Renal pelvis (tissue), 4 donors: ENCODE results near the gene RCBTB2. TPM values are rescaled to one million over a fixed set of nuclear protein-coding genes. Genes with fewer than 3 reads are reported as not detected.

Experiments
- DNase-seq: peaks from one replicate; pipeline ENCODE4 v3.0.0-alpha.2; 2013
- polyA plus RNA-seq, 3 donors: library from polyadenylated mRNA; unstranded; fragments of 120-200 nt; gene quantifications; one replicate each; pipeline ENCODE4 v1.2.1, GENCODE V29; 2013; ENCODE audit not compliant: insufficient read length in 3 of 3

The RCBTB2 gene
- polyA plus RNA-seq, 3 donors, result 50.3 to 58.7 (median 58.3) TPM

DNA sequence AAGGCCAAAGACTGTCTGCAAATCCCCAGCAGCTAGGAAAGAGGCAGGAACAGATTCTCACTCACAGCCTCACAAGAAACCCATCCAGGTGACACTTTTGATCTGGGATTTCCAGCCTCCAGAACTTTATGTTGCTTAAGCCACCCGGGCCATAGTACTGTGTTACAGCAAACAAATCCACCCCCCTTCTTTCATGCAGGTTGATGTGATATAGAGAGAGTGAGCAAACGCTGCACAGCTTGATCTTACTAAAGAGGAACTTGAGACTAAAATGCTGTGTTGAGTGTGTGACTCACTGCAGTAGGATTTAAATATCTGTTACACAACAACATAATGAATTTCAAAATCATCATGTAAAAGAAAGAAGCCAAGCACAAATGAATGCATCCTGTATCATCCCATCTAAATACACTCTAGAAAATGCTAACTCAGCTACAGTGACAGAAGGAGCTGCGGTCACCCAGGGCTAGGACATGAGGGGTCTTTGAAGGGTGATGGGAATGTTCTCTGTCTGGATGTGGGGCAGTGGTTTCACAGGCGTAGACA is 32.2 kb downstream of the RCBTB2 start:
- DNase-seq, result no peak

DNA sequence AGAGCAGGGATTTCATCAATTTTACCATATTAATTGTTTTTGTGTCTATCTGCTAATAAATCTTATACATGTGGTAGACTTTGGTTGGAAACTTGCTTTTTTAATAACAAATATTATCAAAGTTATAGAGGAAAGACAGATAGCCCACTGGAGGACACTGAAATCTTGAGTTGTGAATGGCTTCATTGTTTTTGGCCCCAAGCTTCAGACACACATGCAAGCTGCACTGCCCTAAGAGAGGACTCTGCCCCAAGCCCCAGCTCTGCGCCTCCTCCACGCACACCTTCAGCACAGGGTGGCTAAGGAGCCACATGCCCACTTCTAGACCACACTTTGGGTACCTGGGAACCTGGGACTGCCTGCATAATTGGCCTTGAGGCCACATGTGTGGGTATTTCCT is 35.2 kb downstream of the RCBTB2 start:
- no peak for DNase-seq

- DNase-seq, result no peak
Measured at GRCh38 chr13:48496271-48497161, 36.4 kb downstream of the RCBTB2 start.

GRCh38 chr13:48494874-48495273 is 38.0 kb downstream of the RCBTB2 start:
- DNase-seq, result no peak

- no peak for DNase-seq
Measured at GRCh38 chr13:48493851-48494250, 39.0 kb downstream of the RCBTB2 start.

DNA sequence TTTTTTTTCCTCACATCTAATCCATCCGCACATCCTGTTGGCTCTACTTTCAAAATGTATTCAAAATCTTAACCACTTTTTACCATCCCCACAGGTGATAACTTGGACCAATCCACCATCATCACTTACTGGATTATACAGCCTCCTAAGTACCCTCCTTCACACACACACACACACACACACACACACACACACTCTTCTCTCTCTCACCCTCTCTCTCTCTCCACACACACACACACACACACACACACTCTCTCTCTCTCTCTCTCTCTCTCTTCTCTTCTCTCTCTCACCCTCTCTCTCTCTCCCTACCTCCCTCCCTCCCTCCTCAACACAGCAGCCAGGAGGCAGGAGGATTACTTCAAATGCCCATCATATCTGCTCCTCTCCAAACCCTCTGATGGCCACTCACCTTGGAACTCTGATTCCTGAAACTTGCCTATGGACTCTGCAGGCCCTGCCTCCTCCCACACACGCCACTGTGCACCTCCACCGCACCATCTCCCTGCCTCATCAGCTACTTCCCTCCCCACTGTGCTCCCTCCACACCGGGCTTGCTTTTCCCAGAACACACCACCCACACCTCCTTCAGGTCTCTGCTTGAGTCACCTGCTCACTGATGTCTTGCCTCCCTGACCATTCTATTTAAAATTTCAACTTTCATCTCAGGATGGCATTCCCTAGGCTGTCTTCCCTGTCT is 39.7 kb downstream of the RCBTB2 start:
- no peak for DNase-seq

GRCh38 chr13:48492470-48493065 is 40.3 kb downstream of the RCBTB2 start:
- DNase-seq, result peak; percentile 22

GRCh38 chr13:48492096-48492440 is 40.8 kb downstream of the RCBTB2 start:
- DNase-seq, result no peak

GRCh38 chr13:48491423-48492095 is 41.3 kb downstream of the RCBTB2 start:
- DNase-seq, result no peak

DNA sequence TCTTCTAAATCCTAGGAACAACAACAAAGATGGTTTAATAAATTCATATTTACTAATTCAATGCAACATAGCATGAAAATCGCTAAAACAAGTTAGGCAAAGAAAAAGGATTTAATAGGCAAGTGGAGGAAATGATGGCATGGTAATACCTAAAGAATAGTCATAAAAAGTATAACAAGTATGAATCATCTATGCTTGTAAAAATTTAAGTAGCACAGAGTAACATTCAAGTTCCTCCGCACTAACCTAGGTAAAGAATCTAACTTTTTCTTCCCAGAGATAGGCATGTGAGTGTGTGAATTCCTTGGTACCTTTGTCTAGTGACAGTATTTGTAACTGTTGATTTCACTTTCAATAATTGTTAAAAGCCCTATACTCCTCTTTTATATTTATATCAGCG is 42.6 kb downstream of the RCBTB2 start:
- no peak for DNase-seq

GRCh38 chr13:48489666-48490065 is 43.2 kb downstream of the RCBTB2 start:
- DNase-seq, result no peak

DNA sequence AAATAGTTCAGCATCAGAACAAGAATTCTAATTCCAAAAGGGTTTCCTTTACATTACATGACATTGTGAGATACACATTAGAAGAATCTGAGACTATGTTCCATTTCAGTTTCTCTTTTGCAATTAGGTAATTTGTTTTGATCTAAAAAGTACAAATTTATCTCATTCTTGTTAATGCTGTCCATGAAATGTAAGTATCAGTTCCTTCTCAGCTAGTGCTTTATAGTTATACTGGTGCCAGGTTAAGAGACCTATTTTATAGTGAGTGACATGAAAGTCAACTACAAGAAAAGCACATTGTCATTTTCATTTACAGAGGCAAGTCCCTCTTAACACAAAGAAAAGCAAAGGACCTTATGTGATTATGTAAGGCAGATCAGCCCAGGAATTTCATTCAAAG is 43.9 kb downstream of the RCBTB2 start:
- DNase-seq, result no peak

DNA sequence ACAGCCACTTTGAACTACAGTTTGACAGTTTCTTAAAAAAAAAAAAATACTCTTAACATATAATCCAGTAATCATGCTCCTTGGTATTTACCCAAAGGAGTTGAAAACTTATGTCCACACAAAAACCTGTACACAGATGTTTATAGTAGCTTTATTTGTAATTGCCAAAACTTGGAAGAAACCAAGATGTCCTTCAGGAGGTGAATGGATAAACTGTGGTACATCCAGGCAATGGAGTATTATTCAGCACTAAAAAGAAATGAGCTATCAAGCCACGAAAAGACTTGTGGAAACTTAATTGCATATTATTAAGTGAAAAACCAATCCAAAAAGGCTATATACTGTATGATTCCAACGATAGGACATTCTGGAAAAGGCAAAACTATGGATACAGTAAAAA is 44.9 kb downstream of the RCBTB2 start:
- DNase-seq, result no peak

- no peak for DNase-seq
Measured at GRCh38 chr13:48486836-48487235, 46.0 kb downstream of the RCBTB2 start.

DNA sequence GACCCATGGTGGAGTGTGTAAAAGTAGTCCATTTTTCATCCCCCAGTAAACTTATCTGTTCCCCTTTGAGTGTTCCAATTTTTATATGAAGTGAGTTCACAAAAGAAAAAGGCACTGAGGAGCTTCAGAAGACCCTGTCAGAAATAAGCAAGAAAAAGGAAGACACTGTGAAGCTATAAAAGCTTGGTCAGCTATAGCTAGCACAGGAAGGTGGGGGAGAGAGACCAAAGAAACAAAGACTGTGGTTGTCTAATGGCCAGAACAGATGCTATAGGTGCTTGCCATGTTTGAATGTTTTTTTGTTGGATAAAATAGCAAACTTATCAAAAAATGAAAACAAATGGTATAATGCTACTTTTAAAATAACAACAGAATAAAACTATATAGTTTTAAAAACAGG is 46.5 kb downstream of the RCBTB2 start:
- DNase-seq, result no peak

DNA sequence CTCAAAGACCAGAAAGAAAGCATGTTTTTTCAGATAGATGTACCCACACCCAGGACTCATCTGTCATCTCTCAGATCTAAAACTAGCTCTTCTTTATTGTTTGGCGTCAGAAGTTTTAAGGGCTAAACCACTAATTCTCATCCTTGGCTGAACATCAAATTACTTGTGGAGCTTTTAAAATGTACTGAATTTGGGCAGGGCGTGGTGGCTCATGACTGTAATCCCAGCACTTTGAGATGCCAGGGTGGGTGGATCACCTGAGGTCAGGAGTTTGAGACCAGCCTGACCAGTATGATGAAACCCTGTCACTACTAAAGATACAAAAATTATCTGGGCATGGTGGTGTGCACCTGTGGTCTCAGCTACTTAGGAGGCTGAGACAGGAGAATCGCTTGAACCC is 47.4 kb downstream of the RCBTB2 start:
- DNase-seq, result no peak

- DNase-seq, result no peak
Measured at GRCh38 chr13:48483575-48483974, 49.3 kb downstream of the RCBTB2 start.

GRCh38 chr13:48478391-48478790 is 54.5 kb downstream of the RCBTB2 start:
- no peak for DNase-seq

- DNase-seq, result no peak
Measured at GRCh38 chr13:48477191-48477855, 55.6 kb downstream of the RCBTB2 start.

DNA sequence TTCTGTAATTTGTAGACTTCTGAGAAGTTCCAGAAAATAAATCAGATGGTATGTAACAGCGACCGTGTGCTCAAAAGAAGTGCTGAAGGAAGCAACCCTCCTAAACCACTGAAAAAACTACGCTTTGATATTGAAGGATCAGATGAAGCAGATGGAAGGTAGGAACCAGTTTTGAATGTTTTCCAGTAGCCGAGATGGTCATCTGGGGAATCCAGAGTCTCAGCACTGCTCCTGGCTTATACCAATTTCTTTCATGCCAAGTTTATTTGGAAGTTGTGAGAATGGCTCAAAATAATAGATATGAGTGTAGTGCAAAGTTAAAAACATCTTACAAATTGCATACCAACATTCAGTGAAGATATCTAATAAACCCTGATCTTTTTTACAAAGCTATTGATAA is 56.2 kb downstream of the RCBTB2 start:
- no peak for DNase-seq

DNA sequence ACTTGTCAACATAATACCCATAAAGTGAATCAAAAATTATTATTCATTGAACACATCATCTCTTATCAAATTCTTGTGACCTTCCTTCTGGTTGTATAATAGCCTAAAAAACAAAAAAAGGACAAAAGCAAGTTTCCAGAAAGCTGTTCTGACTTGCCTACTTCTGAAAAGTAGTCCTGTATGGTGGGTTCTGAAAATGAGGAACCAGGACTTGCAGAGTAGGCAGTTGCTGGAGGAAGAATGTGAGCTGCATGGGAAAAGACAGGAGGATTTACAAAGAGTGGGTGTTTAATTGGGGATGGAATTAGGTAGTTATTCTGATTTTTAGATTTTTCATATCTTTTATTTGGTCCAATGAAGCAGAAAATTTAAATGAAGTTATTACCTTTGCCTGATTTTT is 56.7 kb downstream of the RCBTB2 start:
- DNase-seq, result no peak

DNA sequence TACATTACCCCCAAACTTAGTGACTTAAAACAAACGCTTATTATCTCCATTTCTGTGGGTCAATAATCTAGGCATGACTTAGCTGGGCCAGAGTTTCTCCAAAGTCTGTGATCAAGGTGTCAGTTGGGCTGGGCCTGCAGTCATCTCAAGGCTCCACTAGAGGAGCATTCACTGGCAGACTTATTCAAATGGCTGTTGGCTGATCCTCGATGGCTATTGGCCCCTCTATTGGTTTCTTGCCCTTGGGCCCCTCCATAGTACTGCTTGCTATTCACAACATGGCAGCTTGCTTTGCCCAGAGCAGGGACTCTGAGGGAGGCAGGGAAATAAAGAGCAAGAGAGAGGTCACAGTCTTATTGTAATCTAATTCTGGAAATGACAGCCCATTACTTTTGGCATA is 57.6 kb downstream of the RCBTB2 start:
- DNase-seq, result no peak
